WI38 (cell line): ENCODE results near the gene OR6N2.

Experiments used
- H3K4me3 ChIP-seq: 2 replicates; pipeline ENCODE4 v1.5.1; 2011; ENCODE audit warnings: low read depth, mild to moderate bottlenecking, control low read depth, low read length
- CTCF ChIP-seq: IDR thresholded peaks from 2 replicates; pipeline ENCODE4 v1.5.1; 2012; ENCODE audit warnings: low read depth, mild to moderate bottlenecking, control low read depth, low read length

OR6N2 gene

GRCh38 chr1:158724442-158724841, 56.6 kb downstream of the OR6N2 start:
- H3K4me3 ChIP-seq: no peak overlapping the region
- TF ChIP-seq CTCF: no peak
